Measurements from ENCODE around the gene CEP89.
"Not testable (repeated sequence)": the region's sequence is repeated elsewhere in the genome, so short reads cannot be mapped to it uniquely, and the experiment has no call there.

CEP89 gene

DNA sequence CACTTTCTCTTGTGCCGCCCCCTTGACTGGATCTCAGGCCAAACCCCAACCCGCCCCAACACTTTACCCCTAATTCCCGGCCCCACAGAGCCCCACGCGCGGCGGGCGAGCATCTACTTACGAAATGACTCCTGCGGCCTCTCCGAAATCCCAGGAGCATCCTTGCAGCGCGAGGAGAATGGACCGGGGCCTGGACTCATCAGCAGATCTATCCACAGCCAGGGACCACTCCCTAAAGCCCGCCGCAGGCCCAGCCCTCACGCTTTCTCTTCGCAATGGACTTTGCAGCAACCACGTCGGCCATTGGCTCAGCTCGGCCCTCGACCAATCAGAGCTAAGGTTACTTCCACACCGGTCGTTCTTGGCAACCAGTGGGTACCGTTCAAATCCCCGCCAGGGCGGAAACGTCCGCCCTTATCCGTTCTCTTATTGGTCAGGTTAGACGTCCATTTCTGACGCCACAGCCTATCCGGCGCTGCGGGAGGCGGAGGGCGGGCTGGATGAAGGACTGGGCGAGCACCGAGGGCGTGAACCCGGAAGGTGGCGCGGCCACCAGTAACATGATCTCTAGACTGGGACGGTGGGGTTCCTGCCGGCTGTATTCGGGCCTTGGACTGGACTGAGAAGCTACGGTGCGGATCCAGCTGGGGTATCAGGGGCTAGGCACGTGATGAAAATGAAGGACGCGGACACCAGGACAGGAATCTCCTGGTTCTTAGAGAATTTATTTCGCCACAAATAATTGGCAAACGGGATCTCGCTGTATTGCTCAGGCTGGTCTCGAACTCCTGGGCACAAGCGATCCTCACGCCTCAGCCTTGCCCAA, at the start of gene CEP89, which contains the start of gene FAAP24:
Gene CEP89, minus strand, starts transcription at position 244 of the 826 bp plus-strand sequence. Its CDS starts 84 bp downstream, at position 160.
Gene FAAP24, plus strand, starts transcription at position 528 of the 826 bp plus-strand sequence. CDS start 955 bp downstream, outside the sequence.
- DNase-seq (ENCODE audit: insufficient read length, low spot score) = peak; percentile 100
- peak; percentile 99 for FAIRE-seq

DNA sequence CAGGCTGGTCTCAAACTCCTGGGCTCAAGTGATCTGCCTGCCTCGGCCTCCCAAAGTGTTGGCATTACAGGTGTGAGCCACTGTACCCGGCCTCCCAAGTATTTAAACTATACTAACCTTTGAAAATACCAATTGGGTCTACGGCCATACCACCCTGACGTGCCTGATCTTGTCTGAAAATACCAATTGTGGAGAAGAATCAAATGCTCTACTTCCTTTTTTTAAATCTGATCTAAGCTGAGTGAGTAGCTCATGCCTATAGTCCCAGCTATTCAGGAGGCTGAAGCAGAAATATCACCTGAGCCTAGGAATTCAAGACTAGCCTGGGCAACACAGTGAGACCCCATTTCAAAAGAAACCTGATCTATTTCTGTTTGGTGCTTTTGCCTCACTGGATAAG, 39.1 kb upstream of the CEP89 start:
- DNase-seq (ENCODE audit: insufficient read length, low spot score); FAIRE-seq: not testable (repeated sequence)

DNA sequence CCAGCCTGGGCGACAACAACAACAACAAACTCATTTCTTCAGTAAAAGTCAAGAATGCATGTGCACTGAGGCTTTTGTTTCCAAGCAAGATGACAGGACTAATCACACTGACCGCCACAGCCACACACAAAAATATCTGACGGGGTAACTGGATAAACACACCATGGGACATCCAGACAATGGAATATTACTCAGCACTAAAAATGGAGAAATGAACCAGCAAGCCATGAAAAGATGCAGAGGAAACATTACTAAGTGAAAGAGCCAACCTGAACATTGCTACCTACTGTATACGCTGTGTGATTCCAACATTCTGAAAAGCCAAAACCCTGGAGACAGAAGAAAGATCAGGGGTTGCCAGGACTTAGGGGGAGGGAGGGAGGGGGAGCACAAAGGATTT, 37.0 kb upstream of the CEP89 start:
- no peak for DNase-seq (ENCODE audit: insufficient read length, low spot score)
- FAIRE-seq = no peak

DNA sequence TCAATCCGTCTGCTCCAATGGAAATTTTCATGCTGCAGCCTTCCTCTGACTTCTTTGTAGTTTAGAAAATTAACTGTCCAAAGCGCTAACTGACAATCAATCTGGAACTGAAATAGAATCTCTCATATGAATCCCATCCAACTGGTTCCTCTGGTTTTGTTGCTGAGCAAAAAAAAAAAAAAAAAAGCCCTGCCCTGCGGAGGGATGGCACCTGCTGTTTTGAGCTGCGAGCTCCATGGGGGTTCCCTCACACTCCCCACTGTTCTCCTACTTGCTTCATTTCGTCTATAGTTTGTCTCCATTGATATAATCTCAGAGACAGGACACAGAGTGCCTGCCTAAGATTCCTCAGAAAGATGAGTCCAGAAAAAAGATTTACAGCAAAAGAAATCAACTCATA, 33.7 kb upstream of the CEP89 start:
- FAIRE-seq (no peak), DNase-seq (ENCODE audit: insufficient read length, low spot score) (no peak)

DNA sequence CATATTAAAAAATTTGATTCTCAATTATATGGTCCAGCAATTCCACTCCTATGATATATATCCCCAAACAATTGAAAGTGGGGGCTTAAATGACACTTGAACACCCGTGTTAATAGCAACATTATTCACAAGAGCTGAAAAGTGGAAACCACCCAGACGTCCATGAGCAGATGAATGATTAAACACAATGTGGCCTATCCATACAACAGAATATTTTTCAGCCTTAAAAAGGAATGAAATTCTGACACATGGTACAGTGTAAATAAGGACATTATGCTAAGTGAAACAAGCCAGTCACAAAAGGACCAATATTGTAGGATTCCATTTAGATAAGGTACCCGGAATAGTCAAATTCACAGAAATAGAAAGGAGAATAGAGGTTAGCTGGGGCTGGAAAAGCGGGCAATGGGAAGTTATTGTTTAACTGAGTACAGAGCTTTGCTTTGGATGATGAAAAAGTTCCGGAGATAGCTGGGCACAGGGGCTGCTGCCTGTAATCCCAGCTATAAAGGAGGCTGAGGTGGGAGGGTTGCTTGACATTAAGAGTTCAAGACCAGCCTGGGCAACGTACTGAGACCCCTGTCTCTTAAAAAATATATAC, 31.8 kb upstream of the CEP89 start:
- DNase-seq (ENCODE audit: insufficient read length, low spot score); FAIRE-seq: not testable (repeated sequence)

DNA sequence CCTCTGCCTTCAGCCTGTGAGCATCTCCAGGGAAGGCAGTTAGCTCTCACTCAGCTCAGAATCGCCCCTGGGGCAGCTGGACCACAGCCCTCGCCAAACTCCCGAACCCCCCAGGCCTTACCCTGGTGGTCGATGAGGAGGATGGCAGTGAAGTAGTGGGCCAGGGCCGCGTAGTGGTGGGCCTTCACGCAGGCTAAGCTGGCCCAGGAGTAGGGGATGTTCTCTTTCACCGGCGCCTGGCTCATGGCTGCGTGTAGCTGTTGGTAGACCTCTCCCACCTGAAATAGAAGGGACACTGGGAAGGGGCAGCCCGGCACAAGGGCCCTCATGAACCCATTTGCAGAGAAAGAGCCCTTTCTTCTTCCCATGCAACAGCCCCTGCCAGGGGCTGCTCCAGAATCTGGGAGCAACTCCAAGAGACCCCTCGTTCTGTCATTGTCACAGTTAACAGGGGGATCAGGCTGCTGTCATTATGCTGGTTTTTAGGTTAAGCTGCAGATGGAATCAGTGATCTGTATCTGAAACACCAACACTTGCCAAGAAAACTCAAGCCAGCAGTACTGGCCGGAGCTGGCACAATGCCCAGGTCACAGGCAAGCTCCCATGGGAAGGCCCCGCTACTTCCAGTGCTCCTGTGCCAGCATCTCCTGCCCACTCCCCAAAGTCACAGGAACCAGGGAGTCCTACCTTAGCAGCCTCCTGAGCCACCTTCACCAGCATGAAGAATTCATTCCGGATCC, 30.5 kb upstream of the CEP89 start:
- not testable (repeated sequence) for FAIRE-seq; DNase-seq (ENCODE audit: insufficient read length, low spot score)

DNA sequence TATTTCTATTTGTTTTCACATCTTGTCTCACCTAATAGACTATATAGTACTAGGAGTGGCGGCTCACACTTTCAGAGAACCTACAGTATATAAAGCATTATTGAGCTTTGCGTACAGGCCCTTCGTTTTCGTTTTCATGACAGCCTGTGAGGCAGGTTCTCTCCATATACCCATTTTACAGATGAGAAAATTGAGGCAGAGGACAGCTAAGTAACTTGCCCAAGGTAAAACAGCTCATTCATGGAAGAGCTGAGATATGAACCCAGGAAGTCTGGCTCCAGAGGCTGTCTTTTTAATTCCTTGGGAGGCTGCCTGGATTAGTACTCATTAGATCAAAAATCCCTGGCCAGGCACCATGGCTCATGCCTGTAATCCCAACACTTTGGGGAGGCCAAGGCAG, 29.2 kb upstream of the CEP89 start:
- DNase-seq (ENCODE audit: insufficient read length, low spot score) = no peak
- FAIRE-seq = no peak

DNA sequence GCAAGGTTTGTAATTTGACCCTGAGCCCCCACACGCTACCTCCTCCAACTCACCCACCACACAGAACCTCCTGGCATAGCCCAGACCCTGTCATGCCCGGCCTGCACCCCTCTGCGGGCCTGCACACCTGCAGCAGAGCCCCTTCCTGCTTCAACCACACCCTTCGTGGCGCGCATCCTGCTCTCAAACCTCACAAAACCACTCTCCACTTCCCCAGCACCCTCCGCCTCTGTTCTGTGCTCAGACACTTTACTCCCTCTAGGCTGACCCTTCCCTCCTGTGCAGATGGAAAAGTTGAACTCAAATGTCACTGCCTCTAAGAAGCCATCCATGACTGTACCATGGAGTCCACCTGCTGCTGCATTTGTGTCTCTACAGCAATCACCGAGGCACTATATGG, 28.8 kb upstream of the CEP89 start:
- DNase-seq (ENCODE audit: insufficient read length, low spot score) (no peak), FAIRE-seq (no peak)

DNA sequence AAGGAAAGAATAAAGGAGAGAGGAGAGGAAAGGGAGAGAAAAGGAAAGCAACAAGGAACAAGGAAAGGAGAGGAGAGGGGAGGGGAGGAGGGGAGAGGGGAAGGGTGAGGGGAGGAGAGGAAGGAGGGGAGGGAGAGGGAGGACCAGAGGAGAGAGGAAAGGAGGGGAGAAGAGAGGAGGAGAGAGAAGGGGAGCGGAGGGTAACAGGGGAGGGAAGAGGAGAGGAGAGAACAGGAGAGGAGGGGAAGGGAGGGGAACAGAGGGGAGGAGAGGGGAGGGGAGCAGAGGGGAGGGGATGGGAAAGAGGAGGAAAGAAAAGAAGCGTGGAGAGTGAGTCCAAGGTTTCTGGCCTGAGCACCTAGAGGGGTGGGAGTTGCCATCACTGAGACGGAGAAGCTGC, 27.0 kb upstream of the CEP89 start:
- FAIRE-seq (no peak), DNase-seq (ENCODE audit: insufficient read length, low spot score) (no peak)

DNA sequence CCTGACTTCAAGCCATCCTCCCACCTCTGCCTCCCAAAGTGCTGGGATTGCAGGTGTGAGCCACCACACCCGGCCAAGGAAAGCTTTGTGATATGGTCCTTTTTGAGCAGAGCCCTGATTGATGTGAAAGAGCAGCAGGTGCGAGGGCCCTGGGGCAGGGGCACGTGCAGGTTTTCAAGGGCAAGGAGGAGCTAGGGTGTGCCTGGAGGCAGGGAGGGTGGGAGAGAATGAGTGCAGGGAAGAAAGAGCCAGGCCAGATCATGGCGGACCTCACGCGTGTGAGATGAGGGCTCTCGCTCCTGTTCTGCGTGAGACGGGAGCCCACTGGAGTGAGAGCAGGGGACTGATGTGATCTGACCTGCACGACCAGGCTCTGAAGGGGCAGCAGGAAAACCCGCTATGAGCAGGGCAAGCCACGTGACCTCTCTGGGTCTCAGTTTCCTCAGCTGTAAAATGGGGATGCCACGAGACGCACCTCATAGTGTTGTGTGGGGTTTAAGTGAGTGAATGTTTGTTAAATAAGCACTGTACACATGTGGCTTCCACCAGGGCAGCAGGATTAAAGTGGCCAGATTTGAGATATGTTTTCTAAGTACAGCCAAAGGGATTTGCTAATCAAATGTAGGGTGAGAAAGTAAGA, 26.1 kb upstream of the CEP89 start:
- DNase-seq (ENCODE audit: insufficient read length, low spot score) = no peak
- no peak for FAIRE-seq

DNA sequence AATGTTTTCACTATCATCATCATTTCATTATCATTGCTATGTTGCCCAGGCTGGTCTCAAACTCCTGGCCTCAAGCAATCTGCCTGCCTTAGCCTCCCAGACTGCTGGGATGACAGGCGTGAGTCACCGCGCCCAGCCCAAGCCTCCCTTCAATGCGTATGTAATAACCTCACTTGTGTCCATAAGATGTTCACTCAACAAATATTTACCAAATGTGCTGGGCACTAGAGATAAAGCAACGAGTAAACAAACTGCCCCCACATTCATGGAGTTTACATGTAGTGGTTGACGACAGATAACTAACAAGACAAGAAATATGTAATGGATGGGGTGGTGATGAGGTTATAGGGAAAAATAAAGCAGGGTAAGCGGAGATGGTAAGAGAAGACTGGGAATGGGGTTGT, 25.3 kb upstream of the CEP89 start:
- FAIRE-seq; DNase-seq (ENCODE audit: insufficient read length, low spot score): not testable (repeated sequence)

DNA sequence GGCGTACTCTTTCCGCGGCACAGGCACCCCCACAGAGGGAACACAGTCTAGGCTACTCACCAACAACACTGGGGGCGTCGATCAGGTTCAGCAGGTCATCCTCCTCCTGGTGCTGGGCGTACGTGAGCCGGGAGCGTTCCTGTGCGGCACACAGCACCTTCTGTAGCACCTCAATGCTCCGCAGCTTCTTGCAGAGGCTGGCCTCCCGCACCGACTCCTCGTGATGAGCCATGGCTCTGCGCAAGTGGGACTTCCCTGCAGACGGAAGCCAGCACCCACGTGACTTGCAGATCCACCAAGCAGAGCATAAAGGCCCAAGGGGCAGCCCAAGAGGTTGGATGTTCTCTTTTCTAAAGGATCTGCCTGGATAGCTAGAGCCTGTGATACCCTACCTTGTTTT, 24.2 kb upstream of the CEP89 start:
- not testable (repeated sequence) for FAIRE-seq; DNase-seq (ENCODE audit: insufficient read length, low spot score)

DNA sequence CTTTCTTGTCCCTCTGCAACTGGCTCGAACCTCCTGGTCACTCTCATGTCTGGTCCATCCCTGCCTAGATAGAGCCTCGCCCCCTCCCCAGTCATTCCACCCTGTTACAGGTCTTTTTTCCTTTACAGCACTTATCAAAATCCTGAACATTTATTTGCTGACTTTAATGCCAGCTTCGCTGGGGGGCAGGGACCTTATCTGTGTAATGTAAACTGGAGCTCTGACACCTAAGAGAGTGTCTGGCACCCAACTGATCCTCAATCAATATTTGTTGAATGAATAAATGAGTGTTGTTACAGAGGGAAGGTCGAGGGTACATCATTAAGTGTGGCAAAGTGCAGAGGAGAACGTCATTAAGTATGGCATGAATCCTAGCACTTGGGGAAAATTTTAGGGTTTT, 17.0 kb upstream of the CEP89 start:
- no peak for FAIRE-seq

DNA sequence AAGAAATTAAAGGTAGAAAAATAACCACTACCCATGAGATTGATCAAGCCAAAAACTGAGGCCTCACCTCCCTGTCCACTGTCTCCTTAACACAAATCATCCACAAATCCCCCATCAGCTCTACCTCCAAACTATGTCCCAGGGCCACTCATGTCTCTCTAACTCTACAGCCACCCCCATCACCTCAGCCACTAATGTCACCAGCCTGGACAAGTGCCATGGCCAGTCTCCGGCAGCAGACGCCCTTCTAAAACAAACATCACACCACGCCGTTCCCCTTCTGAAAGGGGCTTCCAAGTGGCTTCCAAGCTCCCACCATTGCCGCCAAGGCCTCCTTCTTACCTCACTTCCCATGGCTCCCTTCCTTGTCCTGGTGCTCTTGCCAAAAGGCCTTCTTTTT, 16.5 kb upstream of the CEP89 start:
- not testable (repeated sequence) for DNase-seq (ENCODE audit: insufficient read length, low spot score); FAIRE-seq

More for the DNA sequence above, 17.0 kb upstream of the CEP89 start:
- no peak for DNase-seq (ENCODE audit: insufficient read length, low spot score)

DNA sequence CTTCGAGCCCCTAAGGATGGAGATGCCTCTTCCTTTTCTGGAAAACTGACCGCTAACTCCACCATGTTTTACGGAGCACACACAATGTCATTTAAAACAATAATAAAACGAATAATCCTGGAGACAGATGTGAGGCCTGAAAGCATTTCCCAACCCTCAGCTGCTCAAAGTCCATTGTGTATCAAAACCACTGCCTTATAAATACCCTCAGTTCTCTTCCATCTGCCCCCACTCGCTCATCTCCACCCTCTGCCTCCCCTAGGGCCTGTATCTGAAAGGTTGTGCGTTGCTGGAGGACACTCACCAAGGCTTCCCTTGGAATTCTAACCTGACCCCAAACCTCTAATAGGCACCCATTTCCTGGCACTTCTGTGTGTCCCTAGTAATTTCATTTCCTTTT, 10.7 kb upstream of the CEP89 start:
- not testable (repeated sequence) for DNase-seq (ENCODE audit: insufficient read length, low spot score); FAIRE-seq

DNA sequence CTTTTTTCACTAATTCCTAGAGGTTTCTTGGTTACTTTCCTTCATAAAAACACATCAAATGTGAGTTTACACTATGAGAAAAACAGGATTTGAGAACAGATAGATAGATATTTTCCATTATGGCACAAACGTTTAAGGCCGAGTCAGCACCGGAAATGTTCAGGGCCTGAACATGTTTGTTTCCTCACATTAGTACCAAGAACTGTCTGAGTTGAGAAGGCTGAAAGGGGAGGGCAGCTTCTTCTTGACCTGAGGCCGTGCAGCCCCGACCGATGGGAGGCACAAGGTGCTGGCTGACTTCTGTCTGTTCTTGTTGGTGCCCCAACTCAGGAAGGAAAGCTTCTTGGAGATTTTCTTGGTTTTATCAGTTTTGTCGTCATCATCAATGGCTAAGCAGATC, 8.0 kb upstream of the CEP89 start:
- not testable (repeated sequence) for FAIRE-seq; DNase-seq (ENCODE audit: insufficient read length, low spot score)

DNA sequence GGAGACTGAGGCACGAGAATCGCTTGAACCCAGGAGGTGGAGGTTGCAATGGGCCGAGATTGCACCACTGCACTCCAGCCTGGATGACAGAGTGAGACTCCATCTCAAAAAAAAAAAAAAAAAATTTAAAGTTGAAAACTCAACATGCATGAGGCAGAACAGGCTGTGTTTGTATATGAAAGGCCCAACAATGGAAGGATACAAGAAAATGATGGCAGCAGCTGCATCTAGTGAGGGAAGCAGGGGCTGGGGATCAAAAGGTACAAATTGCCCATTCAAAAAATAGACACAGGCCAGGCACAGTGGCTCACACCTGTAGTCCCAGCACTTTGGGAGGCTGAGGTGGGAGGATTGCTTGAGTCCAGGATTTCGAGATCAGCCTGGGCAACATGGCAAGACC, 6.1 kb upstream of the CEP89 start:
- DNase-seq (ENCODE audit: insufficient read length, low spot score); FAIRE-seq: not testable (repeated sequence)

DNA sequence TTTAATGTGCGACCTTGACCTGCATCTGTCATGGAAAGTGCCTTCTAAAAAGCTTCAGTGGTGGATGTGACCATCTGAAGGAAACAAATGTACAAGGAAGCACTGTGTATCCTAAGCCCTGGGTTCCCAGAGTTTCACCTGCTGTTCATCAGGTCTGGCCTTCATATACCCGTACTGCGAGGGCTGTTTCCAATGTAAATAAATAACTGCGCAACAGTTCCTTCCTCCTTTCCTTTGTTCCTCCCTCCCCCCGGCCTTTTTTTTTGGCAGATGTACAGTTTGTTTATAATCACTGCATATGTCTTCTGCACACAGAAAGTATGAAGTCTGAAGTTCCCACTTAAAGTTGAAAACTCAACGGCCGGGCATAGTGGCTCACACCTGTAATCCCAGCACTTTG, 5.5 kb upstream of the CEP89 start:
- DNase-seq (ENCODE audit: insufficient read length, low spot score) = no peak

DNA sequence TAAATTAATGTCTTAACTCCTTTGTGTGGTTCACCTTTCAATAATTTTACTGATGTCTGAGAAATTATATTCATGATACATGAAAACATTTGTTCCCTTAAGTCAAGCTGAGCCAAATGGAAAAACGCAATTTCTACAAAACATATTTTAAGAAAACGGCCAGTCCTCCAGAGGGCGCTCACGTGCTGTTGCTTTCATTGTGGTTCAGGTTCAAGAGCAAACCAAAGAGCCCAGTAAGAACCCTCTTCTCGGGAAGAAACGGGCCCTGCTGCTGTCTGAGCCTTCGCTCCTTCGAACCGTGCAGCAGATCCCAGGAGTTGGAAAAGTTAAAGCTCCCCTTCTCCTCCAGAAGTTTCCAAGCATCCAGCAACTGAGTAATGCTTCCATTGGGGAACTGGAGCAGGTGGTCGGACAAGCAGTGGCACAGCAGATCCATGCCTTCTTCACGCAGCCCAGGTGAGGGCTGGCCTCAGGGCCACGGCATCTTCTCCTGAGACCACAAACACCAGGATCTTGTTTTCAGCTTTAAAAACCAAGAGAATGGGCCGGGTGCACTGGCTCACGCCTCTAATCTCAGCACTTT, 4.6 kb upstream of the CEP89 start:
- FAIRE-seq (no peak), DNase-seq (ENCODE audit: insufficient read length, low spot score) (peak; percentile 53)

More for the DNA sequence above, 5.5 kb upstream of the CEP89 start:
- FAIRE-seq = no peak

DNA sequence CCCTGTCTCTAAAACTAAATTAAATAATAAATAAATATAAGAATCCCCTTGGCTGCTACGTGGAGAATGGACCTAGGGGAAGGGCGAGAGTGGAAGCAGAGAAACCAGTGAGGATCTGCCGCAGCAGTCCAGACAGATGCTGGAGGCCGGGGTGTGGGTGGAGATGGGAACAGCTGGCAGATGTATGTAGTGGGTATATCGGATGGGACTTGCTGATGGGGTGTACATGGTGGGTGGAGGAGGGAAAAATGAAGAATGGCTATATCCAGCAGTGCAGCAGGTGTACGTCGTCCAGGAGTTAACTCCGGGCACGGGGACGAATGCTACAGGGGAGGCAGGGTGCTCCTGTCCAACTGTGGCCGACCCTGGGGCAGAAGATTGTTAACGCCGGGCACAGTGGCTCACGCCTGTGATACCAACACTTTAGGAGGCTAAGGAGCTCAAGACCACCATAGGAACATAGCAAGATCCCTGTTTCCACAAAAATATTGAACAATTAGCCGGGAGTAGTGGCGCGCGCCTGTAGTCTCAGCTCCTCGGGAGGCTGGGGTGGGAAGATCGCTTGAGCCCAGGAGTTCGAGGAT, 654 bp downstream of the CEP89 start:
- no peak for FAIRE-seq
- no peak for DNase-seq (ENCODE audit: insufficient read length, low spot score)
